ENCODE measurements around the gene PRDM7. TPM values are rescaled to one million over a fixed set of nuclear protein-coding genes. Genes with fewer than 3 reads are reported as not detected.
"Not testable (repeated sequence)": the region's sequence is repeated elsewhere in the genome, so short reads cannot be mapped to it uniquely, and the experiment has no call there.

PRDM7 gene
- total RNA-seq, 2 experiments from 2014 or later, result not detected

DNA sequence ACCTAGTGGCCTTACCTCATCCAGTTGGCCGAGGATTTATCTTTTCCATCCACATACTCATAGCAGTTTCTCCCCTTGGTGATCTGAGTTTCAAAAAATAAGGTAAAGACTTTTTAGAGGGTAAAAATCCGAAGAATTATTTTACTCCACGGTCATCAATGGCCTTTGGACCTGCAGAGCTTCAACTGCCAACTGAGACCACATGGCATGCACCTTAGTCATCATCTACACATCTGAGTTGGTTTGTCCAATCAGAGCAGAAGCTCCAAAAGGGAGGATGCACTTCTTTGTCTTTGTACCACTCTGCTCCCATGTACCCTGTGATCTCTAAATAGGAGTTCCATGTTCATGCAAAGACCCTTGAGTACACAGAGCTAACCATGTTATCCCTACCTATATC lies 15.7 kb downstream of the PRDM7 start:
- DNase-seq (no peak), ATAC-seq (no peak)
- H3K36me3 Mint-ChIP-seq (ENCODE audit: low read depth), result no peaks in the 10 kb centered on the region
- peaks cover 12% of the 10 kb centered on the region for H3K4me1 Mint-ChIP-seq (ENCODE audit: low read depth)
- CTCF ChIA-PET, result interaction anchor here (1.3 to 1.8 kb wide), 3 partner anchors 9 to 21 kb away, joined by 3 to 5 read pairs (median 5); no protein-coding TSS in a partner anchor
- TF ChIP-seq, protein P1, sequence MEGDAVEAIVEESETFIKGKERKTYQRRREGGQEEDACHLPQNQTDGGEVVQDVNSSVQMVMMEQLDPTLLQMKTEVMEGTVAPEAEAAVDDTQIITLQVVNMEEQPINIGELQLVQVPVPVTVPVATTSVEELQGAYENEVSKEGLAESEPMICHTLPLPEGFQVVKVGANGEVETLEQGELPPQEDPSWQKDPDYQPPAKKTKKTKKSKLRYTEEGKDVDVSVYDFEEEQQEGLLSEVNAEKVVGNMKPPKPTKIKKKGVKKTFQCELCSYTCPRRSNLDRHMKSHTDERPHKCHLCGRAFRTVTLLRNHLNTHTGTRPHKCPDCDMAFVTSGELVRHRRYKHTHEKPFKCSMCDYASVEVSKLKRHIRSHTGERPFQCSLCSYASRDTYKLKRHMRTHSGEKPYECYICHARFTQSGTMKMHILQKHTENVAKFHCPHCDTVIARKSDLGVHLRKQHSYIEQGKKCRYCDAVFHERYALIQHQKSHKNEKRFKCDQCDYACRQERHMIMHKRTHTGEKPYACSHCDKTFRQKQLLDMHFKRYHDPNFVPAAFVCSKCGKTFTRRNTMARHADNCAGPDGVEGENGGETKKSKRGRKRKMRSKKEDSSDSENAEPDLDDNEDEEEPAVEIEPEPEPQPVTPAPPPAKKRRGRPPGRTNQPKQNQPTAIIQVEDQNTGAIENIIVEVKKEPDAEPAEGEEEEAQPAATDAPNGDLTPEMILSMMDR (IDR thresholded peaks at IDR 0.05), result no peak
- H3K4me3 Mint-ChIP-seq, result no peak overlapping the region
- H3K27me3 Mint-ChIP-seq, result peaks cover 9% of the 10 kb centered on the region
- POLR2A ChIA-PET, result no interaction called here
- H3K9me3 Mint-ChIP-seq, result no peaks in the 10 kb centered on the region
- intact Hi-C loops (cut with micrococcal nuclease), result no loop called here
- no peak overlapping the region for H3K27ac Mint-ChIP-seq

DNA sequence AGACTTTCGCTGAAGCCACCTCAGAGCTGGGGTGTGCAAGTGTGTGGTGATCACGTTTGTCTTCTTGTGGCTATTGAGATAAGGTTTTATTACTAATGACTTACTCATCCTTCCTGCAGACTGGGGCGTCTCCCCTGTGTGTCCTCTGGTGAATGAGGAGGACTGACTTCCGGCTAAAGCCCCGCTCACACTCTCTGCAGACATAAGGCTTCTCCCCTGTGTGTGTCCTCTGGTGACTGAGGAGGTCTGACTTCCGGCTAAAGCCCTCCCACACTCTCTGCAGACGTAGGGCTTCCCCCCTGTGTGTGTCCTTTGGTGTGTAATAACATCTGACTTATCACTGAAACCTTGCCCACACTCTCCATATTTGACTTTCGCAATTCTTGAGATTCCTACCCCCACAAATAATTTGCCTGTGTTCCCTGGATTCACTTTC lies 19.4 kb downstream of the PRDM7 start:
- no peak overlapping the region for H3K27ac Mint-ChIP-seq
- ATAC-seq, result peak; percentile 94
- TF ChIP-seq, protein P1 (IDR thresholded peaks at IDR 0.05), result no peak
- peaks cover 12% of the 10 kb centered on the region for H3K4me1 Mint-ChIP-seq (ENCODE audit: low read depth)
- peak; percentile 63 for DNase-seq
- peaks cover 2% of the 10 kb centered on the region for H3K36me3 Mint-ChIP-seq (ENCODE audit: low read depth)
- ChIA-PET CTCF (no interaction called here), POLR2A (no interaction called here)
- H3K4me3 Mint-ChIP-seq, result no peak overlapping the region
- peaks cover 6% of the 10 kb centered on the region for H3K27me3 Mint-ChIP-seq
- H3K9me3 Mint-ChIP-seq, result peaks cover 20% of the 10 kb centered on the region
- intact Hi-C loops (cut with micrococcal nuclease), result no loop called here

DNA sequence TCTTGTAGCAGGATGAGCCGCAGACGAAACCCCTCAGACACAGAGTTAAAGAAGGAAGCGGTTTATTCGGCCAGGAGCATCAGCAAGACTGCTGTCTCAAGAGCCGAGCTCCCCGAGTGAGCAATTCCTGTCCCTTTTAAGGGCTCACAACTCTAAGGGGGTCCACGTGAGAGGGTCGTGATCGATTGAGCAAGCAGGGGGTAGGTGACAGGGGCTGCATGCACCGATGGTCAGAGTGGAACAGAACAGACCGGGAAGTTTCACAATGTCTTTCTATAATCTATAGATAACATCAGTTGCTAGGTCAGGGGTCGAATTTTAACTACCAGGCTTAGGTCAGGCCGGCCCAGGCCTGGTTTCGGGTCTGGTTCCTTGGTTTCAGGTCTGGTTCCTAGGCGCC lies 20.6 kb downstream of the PRDM7 start:
- H3K27ac Mint-ChIP-seq; H3K36me3 Mint-ChIP-seq (ENCODE audit: low read depth); ATAC-seq; CTCF ChIA-PET; H3K27me3 Mint-ChIP-seq; DNase-seq; intact Hi-C loops (cut with micrococcal nuclease); H3K4me3 Mint-ChIP-seq: not testable (repeated sequence)
- Mint-ChIP-seq H3K9me3 (peaks cover 20% of the 10 kb centered on the region), H3K4me1 (ENCODE audit: low read depth) (peaks cover 12% of the 10 kb centered on the region)
- POLR2A ChIA-PET, result interaction anchor here (1.2 kb wide), 1 partner anchor 10 kb away, joined by 3 read pairs; no protein-coding TSS in a partner anchor

GRCh38 chr16:90055371-90055770 lies 21.8 kb downstream of the PRDM7 start:
- no peak overlapping the region for H3K27ac Mint-ChIP-seq
- peaks cover 6% of the 10 kb centered on the region for H3K27me3 Mint-ChIP-seq
- ChIA-PET CTCF (no interaction called here), POLR2A (interaction anchor here (1.2 kb wide), 1 partner anchor 8 kb away, joined by 3 read pairs; no protein-coding TSS in a partner anchor)
- TF ChIP-seq, protein P1 (IDR thresholded peaks at IDR 0.05), result no peak
- no peak overlapping the region for H3K4me3 Mint-ChIP-seq
- intact Hi-C loops (cut with micrococcal nuclease), result no loop called here
- no peak for DNase-seq
- peaks cover 12% of the 10 kb centered on the region for H3K4me1 Mint-ChIP-seq (ENCODE audit: low read depth)
- no peak for ATAC-seq
- H3K9me3 Mint-ChIP-seq, result peaks cover 20% of the 10 kb centered on the region
- H3K36me3 Mint-ChIP-seq (ENCODE audit: low read depth), result peaks cover 2% of the 10 kb centered on the region

- CTCF ChIA-PET, result interaction anchor here (0.9 kb wide), 1 partner anchor 28 kb away, joined by 4 read pairs; no protein-coding TSS in a partner anchor
- no peak overlapping the region for H3K4me3 Mint-ChIP-seq
- peaks cover 12% of the 10 kb centered on the region for H3K4me1 Mint-ChIP-seq (ENCODE audit: low read depth)
- peaks cover 20% of the 10 kb centered on the region for H3K9me3 Mint-ChIP-seq
- peaks cover 2% of the 10 kb centered on the region for H3K27me3 Mint-ChIP-seq
- intact Hi-C loops (cut with micrococcal nuclease), result no loop called here
- DNase-seq, result no peak
- no peak for ATAC-seq
- TF ChIP-seq, protein P1 (IDR thresholded peaks at IDR 0.05), result no peak
- peaks cover 2% of the 10 kb centered on the region for H3K36me3 Mint-ChIP-seq (ENCODE audit: low read depth)
- POLR2A ChIA-PET, result no interaction called here
- no peak overlapping the region for H3K27ac Mint-ChIP-seq
These were observed 22.6 kb downstream of the PRDM7 start for GRCh38 chr16:90054554-90054953.

All from activated CD8-positive, alpha-beta T cell treated with anti-CD3 and anti-CD28 coated beads for 36 hours (primary cell).